Inflammatory macrophage (primary cell): ENCODE measurements around the gene SLC2A13.
A peak's percentile ranks its signal among the peaks of the same experiment; 100 is the strongest.
"Not testable (repeated sequence)": the region's sequence is repeated elsewhere in the genome, so short reads cannot be mapped to it uniquely, and the experiment has no call there.

Experiments used
- DNase-seq, 2 donors: peaks; one replicate each; pipeline ENCODE4 v3.0.0-alpha.2; 2020 to 2022

Gene SLC2A13

DNA sequence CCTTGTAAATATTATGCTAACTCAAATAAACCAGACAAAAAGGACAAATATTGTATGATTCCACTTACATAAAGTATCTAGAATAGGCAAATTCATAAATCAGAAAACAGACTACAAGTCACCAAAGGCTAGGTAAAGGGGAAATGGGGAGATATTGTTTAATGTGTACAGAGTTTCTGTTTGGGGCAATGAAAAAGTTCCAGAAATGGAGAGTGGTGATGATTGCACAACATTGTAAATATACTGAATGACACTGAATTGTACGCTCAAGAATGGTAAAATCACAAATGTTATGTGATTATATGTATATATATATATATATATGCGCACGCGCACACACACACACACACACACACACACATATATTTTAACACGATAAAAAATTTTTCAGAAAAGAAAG, 182.5 kb downstream of the SLC2A13 start:
- DNase-seq: no peak

DNA sequence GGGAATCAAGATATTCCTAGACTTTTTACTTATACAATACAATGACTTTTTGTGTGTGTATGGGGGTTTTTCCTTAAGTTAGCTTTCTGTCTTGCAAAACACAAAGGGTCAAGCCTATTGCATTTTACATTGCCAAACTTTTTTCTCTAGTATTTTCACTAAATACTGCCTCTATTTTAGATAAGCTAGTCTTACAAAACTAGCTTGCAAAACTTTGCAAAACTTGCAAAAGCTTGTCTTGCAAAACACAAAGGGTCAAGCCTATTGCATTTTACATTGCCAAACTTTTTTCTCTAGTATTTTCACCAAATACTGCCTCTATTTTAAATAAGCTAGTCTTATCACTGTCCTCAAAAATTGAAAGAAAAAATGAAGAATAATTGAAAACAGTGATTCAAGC, 183.3 kb downstream of the SLC2A13 start:
- peak; percentile 77 to 94 for DNase-seq

DNA sequence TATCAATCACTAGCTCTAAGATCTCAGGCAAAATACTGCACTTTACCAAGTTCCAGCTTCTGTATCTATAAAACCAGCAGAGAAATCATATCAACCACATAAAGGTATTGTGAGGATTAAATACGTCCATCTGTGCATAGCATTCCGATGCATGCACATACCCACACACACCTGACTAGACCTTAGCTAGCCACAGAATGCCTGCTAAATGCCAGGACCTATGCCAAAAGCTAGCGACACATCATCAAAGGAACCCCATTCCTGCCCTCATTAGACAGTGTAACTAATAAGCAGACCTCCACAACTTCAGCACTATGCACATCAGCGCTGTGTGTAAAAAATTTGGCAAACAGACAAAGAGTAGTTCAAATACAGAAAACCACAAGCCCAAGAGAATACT, 185.2 kb downstream of the SLC2A13 start:
- DNase-seq: no peak

DNA sequence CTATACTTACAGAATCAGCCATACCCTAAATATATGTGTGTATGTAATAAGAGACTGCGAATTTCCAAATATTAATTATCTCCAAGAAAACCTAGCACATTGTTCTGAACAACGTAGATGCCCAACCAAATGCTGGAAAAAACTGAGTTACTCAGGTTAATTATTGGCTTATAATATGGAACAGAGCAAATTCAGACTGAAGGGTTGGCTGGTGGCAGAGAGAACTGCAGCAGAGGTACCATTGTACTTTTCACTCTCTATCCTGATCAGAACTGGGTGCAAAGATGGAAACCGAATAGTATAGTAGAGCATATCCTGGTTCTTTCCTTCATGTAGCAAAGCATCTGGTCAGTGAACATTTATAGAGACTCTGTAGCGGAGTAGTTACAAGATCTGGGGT, 185.7 kb downstream of the SLC2A13 start:
- DNase-seq: no peak

DNA sequence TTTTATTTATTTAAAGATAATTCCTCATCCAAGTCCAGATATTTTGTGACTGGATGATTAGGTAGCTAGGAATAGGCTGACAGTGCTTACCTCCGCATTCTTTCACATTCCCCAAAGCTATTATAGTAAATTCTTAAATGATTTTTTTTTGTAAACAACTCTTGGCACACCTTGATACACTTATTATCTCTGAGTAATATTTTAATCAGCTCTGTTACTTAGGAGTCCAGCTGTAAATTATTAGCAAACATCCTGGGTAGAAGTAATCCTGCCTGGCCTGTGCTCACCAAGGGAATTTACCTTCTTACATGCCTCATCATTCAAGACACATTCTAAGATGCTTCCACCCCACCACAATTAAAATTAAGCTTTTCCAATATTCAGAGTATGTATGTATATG, 186.1 kb downstream of the SLC2A13 start:
- no peak for DNase-seq

DNA sequence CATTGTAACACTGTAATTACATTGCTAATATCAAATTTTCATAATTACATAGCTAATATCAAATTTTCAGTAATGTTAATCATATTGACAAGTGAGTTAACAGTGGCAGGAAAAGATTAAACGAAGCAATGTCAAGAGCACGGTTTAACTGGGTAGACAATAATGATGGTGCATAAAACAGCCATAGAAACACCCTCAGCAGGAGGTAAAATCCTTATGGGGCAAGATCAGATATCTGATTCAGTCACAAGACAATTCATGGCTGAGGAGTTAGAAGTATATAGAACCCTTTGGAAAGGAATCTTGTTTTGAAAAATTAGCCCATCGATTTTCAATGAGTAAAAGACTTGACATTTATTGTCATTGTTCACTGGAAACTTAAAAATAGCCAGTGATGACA, 190.6 kb downstream of the SLC2A13 start:
- no peak for DNase-seq

DNA sequence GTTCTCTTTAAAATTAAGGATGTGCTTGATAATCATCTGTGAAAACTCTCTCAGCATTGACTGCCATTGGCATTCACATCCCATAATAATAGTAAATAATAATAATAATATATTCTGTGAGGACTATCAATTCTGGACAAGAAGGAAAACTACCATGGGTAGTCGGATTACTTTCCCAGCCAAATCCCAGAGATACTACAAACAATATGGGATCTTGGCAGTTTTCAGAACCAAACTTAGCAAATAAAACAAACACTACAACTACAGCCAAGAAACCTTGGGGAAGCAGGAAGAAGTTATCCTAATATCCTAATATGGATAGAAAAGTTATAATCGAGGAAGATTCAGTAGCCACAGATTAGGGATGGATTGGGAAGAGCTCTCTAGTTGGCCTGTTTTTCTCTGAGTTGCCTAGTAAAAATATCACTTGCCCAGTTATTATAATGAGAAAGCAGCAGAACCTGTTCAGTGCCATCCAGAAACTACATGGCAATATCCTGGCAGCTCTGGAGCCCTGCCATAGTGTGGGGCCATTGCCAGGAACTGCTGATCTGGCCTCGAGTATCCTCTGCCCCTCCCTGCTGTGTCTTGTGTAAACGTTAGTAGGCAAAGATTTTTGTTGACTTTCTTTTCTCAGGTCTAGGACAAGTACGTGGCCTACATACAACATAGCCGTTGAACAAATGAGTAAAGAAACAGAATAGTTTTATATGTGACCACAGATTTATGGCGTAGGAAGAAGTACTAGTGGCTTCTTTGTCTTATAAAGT, 193.5 kb downstream of the SLC2A13 start:
- DNase-seq: no peak

DNA sequence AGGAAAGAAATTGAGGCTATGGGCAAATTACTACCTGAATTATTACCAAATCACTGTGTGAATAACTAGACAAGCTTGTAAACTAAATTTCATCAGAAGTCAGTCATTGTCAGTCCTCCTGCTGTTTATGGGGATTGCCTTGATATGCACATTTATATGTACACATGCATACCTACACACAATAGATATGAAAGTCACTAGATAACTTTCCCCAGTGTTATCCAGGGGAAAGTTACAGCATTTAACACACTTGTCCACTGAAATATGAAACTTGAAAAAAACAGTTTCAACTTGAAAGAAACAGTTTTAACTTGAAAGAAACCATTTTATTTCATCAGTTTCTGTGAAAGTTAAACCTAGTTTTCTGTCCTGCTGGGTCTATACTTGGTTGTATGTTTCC, 199.6 kb downstream of the SLC2A13 start:
- no peak for DNase-seq

DNA sequence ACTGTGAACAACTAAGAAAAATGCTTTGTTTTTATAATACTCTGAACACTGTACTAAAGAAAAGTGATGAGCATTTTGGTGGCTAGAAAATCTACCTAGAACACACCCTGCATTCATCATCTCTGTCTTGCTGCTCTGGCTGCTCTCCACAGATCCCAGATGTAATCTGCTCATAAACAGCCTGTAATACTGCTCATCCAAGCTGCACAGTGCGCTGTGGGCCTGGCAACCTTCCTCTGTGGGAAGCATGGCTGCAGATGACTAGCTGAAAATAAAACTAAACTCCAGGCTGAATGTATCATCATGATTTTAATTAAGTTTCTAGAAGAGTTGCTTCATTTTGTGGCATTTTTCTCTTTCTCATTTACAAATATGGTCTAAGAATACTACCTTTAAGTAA, 200.7 kb downstream of the SLC2A13 start:
- DNase-seq: no peak

DNA sequence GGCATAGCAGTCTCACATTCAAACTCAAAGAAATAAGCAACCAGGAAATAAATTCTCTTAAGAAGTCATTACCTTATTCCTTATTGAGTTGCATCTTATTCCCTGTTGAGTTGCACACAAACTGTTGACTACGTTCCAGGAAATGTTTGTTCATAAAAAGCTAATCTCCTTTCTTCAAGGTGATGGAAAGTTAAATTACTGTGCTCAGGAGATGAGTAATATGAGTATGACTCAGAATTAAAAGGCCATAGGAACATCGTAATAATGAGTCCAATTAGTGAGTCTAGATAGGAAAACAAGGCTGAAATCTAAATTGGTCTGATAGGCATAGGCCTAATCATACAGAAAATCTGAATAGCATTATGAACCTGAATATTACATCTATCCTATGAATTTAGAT, 203.1 kb downstream of the SLC2A13 start:
- no peak for DNase-seq

DNA sequence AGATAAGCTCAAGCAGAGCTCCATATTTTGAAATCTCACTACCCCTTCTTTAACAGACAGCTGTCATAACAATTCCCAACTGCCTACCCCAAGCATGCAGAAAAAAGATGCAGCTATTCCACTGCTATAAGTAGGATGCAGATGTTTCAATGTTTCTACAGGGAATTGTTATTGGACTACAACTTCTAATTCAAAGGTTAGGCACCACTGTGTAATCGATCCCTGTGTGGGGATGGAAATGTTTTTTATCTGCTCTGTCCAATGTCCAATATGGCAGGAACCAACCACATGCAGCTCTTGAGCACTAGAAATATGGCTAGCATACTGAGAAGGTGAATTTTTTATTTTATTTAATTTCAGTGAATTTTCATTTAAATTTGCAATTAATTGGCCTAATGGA, 208.6 kb downstream of the SLC2A13 start:
- no peak for DNase-seq

DNA sequence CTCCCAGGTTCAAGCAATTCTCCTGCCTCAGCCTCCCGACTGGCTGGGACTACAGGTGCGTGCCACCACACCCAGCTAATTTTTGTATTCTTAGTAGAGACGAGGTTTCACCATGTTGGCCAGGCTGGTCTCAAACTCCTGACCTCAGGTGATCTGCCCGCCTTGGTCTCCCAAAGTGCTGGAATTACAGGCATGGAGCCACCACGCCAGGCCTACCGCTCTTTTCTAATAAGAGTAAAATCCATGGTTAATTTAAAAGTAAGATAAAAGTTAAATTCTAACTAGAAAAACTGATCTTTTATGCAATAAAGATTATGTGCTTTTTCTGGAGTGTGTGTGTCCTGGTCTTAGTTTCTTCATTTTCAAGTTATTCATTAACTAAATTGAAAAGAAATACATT, 212.5 kb downstream of the SLC2A13 start:
- DNase-seq: not testable (repeated sequence)

DNA sequence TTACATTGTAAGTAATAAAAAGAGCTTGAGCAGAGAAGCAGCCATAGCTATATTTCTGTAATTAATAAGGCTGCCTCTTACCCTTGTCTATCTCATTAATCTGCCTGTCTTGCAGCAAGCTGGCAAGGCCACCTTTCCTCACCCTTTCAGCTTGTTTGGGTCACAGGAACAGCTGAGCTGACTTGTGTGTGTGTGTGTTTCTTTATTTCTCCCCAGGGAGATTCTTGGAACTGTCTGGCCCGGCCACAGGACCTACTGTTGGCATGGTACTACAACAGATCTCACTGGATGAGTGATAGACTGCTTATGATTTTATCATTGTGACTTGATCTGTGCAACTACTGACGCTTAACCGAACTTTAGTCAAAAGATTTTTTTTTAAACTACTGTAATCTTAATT, 213.7 kb downstream of the SLC2A13 start:
- DNase-seq: no peak

DNA sequence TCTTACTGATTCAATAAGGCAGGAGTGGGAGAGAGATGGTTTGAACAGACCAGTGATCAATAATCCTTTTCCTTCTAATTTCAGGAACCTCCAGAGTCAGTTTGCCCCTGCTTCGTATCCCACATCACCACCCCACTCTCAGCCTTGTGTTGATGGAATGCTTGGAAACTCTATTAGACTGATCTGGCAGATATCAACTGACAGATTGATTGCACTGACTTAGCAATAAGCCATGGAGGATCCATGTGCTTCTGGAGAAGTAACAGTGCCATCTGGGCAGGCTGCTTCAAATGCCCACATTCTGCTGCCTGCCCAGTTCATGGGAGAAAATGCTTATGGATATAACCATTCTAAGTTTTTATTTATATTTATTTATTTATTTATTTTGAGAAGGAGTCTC, 218.0 kb downstream of the SLC2A13 start:
- no peak for DNase-seq

DNA sequence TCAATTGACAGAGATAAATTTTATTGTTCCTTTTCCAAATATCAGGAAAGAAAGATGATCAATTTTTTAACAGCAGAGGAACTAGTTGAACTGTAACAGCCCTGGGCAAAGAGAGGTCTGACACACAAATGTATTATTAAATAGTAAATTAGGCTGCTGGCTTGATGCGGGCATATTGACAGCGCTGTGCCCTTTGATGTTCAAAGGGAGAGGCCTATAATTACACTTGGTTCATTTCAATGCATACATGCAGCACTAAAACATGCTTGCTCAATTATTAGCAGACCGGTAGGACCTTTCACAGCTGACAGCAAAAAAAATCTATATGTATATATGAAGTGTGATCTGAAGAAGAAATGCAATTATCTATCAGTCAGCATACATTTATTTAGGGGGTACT, 219.8 kb downstream of the SLC2A13 start:
- DNase-seq: no peak

DNA sequence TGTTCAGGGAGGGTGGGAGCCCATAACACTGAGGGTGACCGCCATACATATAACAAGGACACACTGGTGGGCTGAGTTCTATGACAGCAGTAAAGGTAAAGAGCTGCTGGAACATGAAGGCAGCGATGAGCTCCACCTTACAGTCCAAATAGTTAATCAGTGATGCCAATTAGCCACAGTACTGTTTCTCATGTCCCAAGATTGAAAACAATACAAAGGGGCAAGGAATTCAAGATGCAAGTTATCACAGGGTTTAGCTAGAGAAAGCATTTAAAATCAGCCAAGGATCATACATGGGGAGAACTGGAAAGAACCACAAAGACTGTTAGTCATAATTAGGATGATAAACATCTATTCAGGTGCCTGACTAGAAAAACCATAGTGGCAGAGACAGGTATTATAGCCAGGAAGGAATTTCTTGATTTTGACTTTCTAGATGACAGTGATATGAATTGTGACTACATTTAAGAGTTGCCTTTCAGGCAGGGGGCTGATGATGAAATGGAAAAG, 221.2 kb downstream of the SLC2A13 start:
- no peak for DNase-seq

DNA sequence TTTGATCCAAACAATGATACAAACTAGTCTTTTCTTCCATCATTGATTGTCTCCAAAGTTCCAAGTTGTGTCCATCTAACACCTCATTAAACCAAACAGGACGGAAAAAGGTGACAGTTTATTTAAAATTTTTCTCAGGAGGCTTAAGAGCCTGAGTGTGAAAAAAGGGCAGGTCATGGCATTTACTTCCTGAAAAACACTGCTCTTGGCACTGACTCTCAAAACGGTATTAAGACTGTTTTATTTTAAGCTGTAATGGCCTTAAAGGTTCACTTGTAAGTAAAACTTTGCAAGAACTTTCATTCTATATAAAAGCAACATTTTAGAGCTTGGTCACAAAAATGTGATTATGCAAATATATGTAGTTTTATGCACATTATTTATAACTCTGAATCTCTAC, 222.5 kb downstream of the SLC2A13 start:
- no peak for DNase-seq

DNA sequence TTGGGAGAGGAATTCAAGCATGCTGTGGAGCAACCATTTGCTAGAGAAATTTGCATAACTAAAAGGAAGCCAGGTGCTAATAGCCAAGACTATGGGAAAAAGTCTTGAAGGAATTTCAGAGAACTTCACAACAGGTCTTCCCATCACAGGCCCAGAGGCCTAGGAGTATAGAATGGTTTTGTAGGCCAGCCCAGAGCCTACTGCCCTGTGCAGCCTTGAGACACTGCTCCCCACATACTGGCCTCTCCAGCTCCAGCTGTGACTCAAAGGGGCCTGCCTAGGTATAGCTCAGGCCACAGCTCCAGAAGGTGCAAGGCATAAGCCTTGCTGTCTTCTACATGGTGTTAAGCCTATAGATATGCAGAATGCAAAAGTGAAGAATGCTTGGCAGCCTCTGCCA, 227.1 kb downstream of the SLC2A13 start:
- DNase-seq: no peak

DNA sequence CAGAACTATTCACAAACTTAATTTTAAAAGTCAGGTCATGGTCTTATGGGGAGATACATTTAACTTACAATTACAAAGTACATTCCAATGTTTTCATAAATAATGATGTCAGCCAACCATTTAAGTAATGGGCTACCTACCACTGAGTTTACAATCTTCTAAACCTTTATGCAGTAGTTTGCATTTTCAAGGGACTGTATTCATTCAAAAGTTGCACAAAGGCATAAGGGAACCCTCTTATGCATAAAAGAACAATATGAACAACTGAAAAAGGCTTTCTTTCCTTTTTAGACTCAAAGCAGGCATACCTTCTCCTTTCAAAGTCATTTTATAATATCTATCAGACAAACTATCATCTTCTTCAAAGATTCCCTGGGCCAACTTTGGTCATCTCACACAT, 230.2 kb downstream of the SLC2A13 start:
- DNase-seq: no peak

DNA sequence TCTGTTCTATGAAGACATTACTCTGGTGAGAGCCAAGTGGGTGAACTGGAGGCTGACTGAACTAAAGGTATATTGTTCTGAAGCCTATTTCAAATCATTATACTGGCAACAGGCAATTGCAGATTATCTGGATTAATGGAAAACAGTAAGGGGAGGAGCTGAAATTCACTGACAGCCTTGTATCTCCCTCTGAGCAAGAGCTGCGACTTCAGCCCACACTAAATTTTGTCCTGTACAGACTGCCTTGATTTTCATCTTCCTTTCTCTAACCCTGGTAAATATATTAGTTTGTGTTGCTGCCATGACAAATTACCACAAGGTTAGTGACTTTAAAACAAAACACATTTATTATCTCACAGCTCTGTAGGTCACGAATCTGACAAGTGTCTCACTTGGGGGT, 231.1 kb downstream of the SLC2A13 start:
- no peak for DNase-seq

DNA sequence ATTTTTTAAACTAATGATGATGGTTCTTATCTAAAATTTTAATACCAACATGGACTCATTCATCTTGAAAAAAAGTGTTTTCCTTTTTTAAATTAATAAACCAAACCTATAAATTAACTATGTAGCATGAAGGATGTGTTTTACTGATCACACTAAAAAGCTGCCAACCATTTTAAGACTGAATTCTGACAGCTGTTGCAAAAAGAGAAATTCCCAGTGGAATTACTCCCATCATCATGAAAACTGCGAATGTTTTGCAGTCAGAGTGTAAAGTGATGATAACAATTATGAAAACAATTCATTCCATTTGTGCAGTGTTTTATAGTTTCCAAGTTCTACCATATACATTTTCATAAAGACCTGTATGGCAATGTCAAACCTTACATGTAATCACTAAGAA, 232.8 kb downstream of the SLC2A13 start:
- DNase-seq: no peak

DNA sequence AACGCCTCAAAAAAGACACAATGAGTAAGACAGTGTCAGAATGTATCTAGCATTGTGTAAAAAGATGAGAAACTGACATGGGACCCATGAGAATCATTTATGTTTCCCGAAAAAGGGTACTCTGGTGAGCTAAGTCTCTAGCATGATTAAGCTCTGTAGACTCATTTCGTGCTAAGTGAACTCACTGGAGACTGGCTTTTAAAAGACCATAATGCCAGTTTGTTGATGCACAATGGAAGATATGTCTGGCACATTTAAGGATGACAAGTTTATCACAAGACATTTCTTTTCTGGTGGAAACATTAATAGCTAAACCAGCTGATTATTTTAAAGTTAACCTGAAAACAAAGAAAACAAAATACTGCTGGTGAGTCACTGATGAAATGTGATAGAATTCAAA, 233.5 kb downstream of the SLC2A13 start:
- no peak for DNase-seq

DNA sequence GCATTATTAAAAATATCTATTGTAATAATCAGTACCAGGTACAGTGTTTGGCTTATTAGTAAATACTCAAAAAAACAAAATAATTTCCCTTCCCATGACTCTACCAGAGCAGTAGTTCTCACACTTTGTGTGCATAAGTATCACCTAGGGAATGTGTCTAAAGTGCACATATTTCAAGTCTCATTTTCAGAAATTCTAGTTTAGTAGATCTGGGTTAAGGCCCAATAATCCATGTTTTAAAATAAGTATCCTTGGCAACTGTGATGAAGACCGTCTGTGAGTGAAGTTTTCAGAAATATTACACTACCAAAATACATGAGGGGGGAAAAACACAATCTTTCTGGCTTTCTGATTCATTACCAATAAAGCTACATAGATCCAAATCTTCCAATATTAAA, 237.6 kb downstream of the SLC2A13 start:
- no peak for DNase-seq

DNA sequence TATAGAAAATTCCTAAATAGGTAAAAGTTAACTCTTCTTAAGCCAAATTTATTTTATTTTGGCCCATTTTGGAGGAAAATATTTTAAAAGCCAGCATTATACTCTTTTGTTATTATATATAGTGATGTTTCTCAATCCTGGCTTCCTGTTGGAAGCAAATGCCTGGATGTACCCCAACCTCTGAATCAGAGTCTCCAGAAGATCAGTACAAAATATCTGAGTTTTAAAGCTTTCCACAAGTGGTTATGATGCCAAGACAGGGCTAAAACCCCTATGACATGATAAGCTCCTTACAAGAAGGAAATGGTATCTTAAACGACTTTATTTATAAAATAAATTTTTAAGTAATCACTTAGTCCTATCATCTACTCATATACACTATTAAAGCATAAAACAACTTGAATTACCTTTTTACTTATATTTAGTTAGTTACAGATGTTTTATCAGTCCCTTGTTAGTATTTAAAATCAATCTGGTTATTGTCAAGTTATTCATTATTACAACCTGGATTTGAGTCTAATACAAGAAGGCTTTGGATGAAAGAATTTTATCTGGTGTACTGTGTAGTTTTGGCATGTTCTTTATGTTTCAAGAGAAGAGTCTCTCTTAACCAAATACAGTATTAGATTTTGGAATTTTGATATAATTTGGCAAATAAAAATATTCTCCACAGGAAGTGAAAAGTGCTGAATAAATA, 238.1 kb downstream of the SLC2A13 start:
- no peak for DNase-seq
